K562 treated with DMSO at 1 percent for 24 hours (cell line): Measurements from ENCODE around the gene DHX15. TPM values are rescaled to one million over a fixed set of nuclear protein-coding genes. Genes with fewer than 3 reads are reported as not detected.

Experiments used
- total RNA-seq: library from RNA; unstranded; fragments of 300-600 nt; gene quantifications from 2 replicates; pipeline ENCODE4 v1.2.3, GENCODE V29; 2022; ENCODE audit warnings: low read depth; ENCODE audit not compliant: insufficient read depth

DHX15 gene
- total RNA-seq, result 59.2 and 71.5 TPM in 2 replicates

GRCh38 chr4:24584211-24584850 lies at the start of gene DHX15:
Gene DHX15 (minus strand): TSS chr4:24584554. CDS start chr4:24584393, 161 bp downstream.

Other genes with a start within 250 kb of the DHX15 start
- 0.37 and 0.60 TPM in 2 replicates for gene SOD3, start 211.0 kb upstream of the DHX15 start, total RNA-seq